ENCODE data around the gene OR4E2.
A peak's percentile ranks its signal among the peaks of the same experiment; 100 is the strongest.

OR4E2 gene

GRCh38 chr14:21642683-21643082, 11.0 kb upstream of the OR4E2 start:
- 0 out of 2 replicates have a peak, but pooled peaks cover 1% of the 10 kb centered on the region for H3K9me3 ChIP-seq (ENCODE audit: low read depth, low read length)
- H3K9ac ChIP-seq (ENCODE audit: insufficient read length), result peak overlapping the region; percentile 91
- peaks cover 39% of the 10 kb centered on the region for H3K36me3 ChIP-seq (ENCODE audit: insufficient read depth, low read length)
- peak overlapping the region; percentile 92 for H3K4me3 ChIP-seq
- TF ChIP-seq FOXP2 (optimal IDR thresholded peaks at IDR 0.05; ENCODE audit: control extremely low read depth, extremely low read length, insufficient read depth) (no peak), POLR2AphosphoS5 (IDR thresholded peaks at IDR 0.05; ENCODE audit: borderline replicate concordance, low read depth, low read length) (peak; percentile 67)
- peak overlapping the region; percentile 88 for H3K27ac ChIP-seq
- no peak for DNase-seq (ENCODE audit: low read depth, low spot score)

- DNase-seq (ENCODE audit: low read depth, low spot score), result no peak
- TF ChIP-seq FOXP2 (optimal IDR thresholded peaks at IDR 0.05; ENCODE audit: control extremely low read depth, extremely low read length, insufficient read depth) (no peak), POLR2AphosphoS5 (IDR thresholded peaks at IDR 0.05; ENCODE audit: borderline replicate concordance, low read depth, low read length) (peak; percentile 21; the same call in 1 of the 2 replicates), EZH2 (IDR thresholded peaks at IDR 0.05) (no peak)
- Histone ChIP-seq H3K9me3 (ENCODE audit: low read depth, low read length) (no peaks in the 10 kb centered on the region), H3K36me3 (ENCODE audit: insufficient read depth, low read length) (peaks cover 46% of the 10 kb centered on the region), H3K27ac (peak overlapping the region; percentile 88), H3K9ac (ENCODE audit: insufficient read length) (peak overlapping the region; percentile 91), H3K4me3 (peak overlapping the region; percentile 92)
Measured at GRCh38 chr14:21643407-21643806, 10.2 kb upstream of the OR4E2 start.

DNA sequence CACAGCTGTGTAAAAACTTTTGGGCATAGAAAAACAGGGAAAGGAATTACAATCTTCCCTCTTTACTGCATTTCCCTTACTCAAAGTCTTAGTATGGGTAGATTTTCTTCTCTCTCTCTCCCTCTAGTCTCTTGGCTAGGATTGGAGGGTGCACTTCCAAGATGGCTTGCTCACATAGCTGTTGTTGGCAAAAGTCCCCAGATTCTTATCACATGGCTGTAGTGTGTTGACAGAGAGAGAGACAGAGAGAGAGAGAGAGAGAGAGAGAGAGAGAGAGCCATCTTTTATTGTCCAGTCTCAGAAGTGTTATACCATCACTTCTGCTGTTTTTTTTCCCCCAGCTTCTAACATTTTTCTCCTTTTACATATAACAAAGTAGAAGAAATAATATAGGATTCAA, 6.3 kb upstream of the OR4E2 start:
- peaks cover 75% of the 10 kb centered on the region for H3K36me3 ChIP-seq (ENCODE audit: insufficient read depth, low read length)
- peak overlapping the region; percentile 51 for H3K4me3 ChIP-seq
- peak overlapping the region; percentile 0 for H3K9ac ChIP-seq (ENCODE audit: insufficient read length)
- TF ChIP-seq EZH2 (IDR thresholded peaks at IDR 0.05) (no peak), POLR2AphosphoS5 (IDR thresholded peaks at IDR 0.05; ENCODE audit: borderline replicate concordance, low read depth, low read length) (no peak), FOXP2 (optimal IDR thresholded peaks at IDR 0.05; ENCODE audit: control extremely low read depth, extremely low read length, insufficient read depth) (no peak)
- no peaks in the 10 kb centered on the region for H3K9me3 ChIP-seq (ENCODE audit: low read depth, low read length)
- H3K27ac ChIP-seq, result peak overlapping the region; percentile 99
- DNase-seq (ENCODE audit: low read depth, low spot score), result no peak

DNA sequence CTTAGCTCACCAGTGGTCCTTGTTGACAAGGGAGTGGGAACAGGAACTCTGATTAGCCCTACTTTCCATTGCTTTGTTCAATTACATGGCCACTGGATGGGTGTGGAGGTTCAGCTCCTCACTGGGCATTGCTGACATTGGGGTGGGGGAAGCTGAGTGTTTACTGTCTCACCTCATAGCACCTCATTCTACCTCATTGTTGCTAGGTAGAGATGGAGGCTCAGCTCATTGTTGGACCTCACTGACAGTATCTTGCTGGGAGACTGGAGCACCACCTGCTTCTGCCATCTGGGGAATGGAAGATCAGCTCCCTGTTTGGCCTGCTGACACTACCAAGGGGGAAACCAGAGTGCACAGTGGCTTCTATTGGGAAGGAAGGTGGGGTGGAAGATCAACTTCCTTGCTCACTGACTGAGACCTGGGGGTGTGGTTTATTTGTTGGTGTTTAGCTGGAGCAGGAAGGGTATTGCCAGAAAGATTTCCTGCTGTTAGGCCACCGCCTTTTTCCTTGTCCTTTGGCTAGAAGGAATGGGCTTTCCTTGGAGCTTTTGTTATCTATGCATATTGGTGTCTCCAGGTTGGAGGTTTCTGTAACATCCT, 1.3 kb upstream of the OR4E2 start:
- Histone ChIP-seq H3K9me3 (ENCODE audit: low read depth, low read length) (no peaks in the 10 kb centered on the region), H3K4me3 (no peak overlapping the region), H3K36me3 (ENCODE audit: insufficient read depth, low read length) (peaks cover 63% of the 10 kb centered on the region), H3K27ac (peak overlapping the region; percentile 99), H3K9ac (ENCODE audit: insufficient read length) (no peak overlapping the region)
- TF ChIP-seq FOXP2 (optimal IDR thresholded peaks at IDR 0.05; ENCODE audit: control extremely low read depth, extremely low read length, insufficient read depth) (no peak), EZH2 (IDR thresholded peaks at IDR 0.05) (no peak), POLR2AphosphoS5 (IDR thresholded peaks at IDR 0.05; ENCODE audit: borderline replicate concordance, low read depth, low read length) (no peak; the same call in none of the 2 replicates)
- no peak for DNase-seq (ENCODE audit: low read depth, low spot score)

DNA sequence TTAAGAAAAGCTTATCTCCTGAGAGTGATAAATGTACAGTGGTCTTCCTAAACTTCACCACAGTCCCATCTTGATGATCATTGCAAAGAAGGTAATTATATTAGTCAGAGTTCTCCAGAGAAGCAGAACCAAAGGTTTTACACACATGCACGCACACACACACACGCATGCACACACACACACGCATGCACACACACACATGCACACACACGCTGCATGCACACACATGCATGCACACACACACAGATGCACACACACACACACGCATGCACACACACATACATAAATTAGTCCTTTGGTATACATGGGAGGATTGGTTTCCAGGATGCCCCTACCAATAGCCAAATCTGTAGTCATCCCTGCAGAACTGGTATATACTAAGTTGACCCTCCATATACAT, 580 bp downstream of the OR4E2 start:
- peak overlapping the region; percentile 47 for H3K9ac ChIP-seq (ENCODE audit: insufficient read length)
- DNase-seq (ENCODE audit: low read depth, low spot score), result no peak
- H3K9me3 ChIP-seq (ENCODE audit: low read depth, low read length), result no peaks in the 10 kb centered on the region
- peak overlapping the region; percentile 53 for H3K4me3 ChIP-seq
- H3K27ac ChIP-seq, result peak overlapping the region; percentile 99
- no peak for TF ChIP-seq POLR2AphosphoS5 (IDR thresholded peaks at IDR 0.05; ENCODE audit: borderline replicate concordance, low read depth, low read length)
- no peak for TF ChIP-seq EZH2 (IDR thresholded peaks at IDR 0.05)
- TF ChIP-seq FOXP2 (optimal IDR thresholded peaks at IDR 0.05; ENCODE audit: control extremely low read depth, extremely low read length, insufficient read depth), result no peak
- peaks cover 58% of the 10 kb centered on the region for H3K36me3 ChIP-seq (ENCODE audit: insufficient read depth, low read length)

DNA sequence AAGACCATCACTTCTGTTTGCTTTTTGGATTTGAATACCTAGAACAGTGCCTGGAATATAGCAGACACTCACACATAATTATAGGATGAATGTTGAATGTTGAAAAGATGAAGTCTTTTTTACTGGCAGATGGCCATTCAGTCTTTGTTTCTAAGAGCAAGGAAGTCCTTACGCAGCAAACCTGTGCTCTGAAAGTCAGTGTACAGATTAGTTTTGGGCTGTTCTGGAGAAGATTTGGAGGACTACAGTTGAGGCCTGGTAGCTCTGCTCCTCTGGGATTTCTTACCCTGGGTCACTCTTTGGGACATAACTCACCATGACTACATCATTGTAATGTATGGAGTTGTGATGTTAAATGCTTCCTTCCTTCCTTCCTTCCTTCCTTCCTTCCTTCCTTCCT, 3.3 kb downstream of the OR4E2 start:
- peak; percentile 79; the same call in 1 of the 2 replicates for TF ChIP-seq POLR2AphosphoS5 (IDR thresholded peaks at IDR 0.05; ENCODE audit: borderline replicate concordance, low read depth, low read length)
- no peak for TF ChIP-seq EZH2 (IDR thresholded peaks at IDR 0.05)
- no peak for TF ChIP-seq FOXP2 (optimal IDR thresholded peaks at IDR 0.05; ENCODE audit: control extremely low read depth, extremely low read length, insufficient read depth)
- 0 out of 2 replicates have a peak overlapping the region, but pooled peaks have one; percentile 4 for H3K4me3 ChIP-seq
- peak overlapping the region; percentile 99 for H3K27ac ChIP-seq
- peak; percentile 98 for DNase-seq (ENCODE audit: low read depth, low spot score)
- peaks cover 59% of the 10 kb centered on the region for H3K36me3 ChIP-seq (ENCODE audit: insufficient read depth, low read length)
- no peaks in the 10 kb centered on the region for H3K9me3 ChIP-seq (ENCODE audit: low read depth, low read length)
- peak overlapping the region; percentile 65 for H3K9ac ChIP-seq (ENCODE audit: insufficient read length)

GRCh38 chr14:21668377-21668776, 14.7 kb downstream of the OR4E2 start:
- Histone ChIP-seq H3K9ac (ENCODE audit: insufficient read length) (no peak overlapping the region), H3K4me3 (no peak overlapping the region), H3K9me3 (ENCODE audit: low read depth, low read length) (peaks cover 4% of the 10 kb centered on the region; the same call in 1 of the 2 replicates), H3K27ac (no peak overlapping the region), H3K36me3 (ENCODE audit: insufficient read depth, low read length) (peaks cover 34% of the 10 kb centered on the region)
- TF ChIP-seq EZH2 (IDR thresholded peaks at IDR 0.05), result no peak
- TF ChIP-seq POLR2AphosphoS5 (IDR thresholded peaks at IDR 0.05; ENCODE audit: borderline replicate concordance, low read depth, low read length), result no peak
- no peak for DNase-seq (ENCODE audit: low read depth, low spot score)

DNA sequence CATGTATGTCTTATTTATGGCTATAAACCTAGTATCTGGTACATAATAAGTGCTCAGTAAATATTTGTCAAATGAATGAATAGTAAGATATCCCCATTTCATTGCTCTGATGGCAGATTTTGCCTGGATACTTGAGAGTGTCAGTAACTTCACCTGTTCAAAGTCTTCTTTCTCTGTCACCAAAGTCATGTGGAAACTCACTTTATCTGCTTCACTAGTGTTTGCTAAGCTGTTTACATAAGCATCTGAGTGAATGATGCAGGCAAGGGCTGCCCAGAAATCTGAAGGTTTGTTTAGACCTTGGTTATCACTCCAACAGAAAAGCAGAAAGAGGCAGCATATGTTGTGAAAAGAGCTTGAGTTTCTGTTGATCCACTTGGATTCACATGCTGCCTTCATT, 15.6 kb downstream of the OR4E2 start:
- Histone ChIP-seq H3K27ac (no peak overlapping the region), H3K4me3 (no peak overlapping the region), H3K9ac (ENCODE audit: insufficient read length) (no peak overlapping the region), H3K36me3 (ENCODE audit: insufficient read depth, low read length) (peaks cover 25% of the 10 kb centered on the region), H3K9me3 (ENCODE audit: low read depth, low read length) (no peaks in the 10 kb centered on the region)
- TF ChIP-seq POLR2AphosphoS5 (IDR thresholded peaks at IDR 0.05; ENCODE audit: borderline replicate concordance, low read depth, low read length) (no peak), EZH2 (IDR thresholded peaks at IDR 0.05) (no peak), FOXP2 (optimal IDR thresholded peaks at IDR 0.05; ENCODE audit: control extremely low read depth, extremely low read length, insufficient read depth) (no peak)
- no peak for DNase-seq (ENCODE audit: low read depth, low spot score)

GRCh38 chr14:21671371-21671770, 17.7 kb downstream of the OR4E2 start:
- H3K27ac ChIP-seq, result no peak overlapping the region; the same call in 1 of the 2 replicates
- DNase-seq (ENCODE audit: low read depth, low spot score), result no peak
- TF ChIP-seq POLR2AphosphoS5 (IDR thresholded peaks at IDR 0.05; ENCODE audit: borderline replicate concordance, low read depth, low read length), result no peak
- TF ChIP-seq FOXP2 (optimal IDR thresholded peaks at IDR 0.05; ENCODE audit: control extremely low read depth, extremely low read length, insufficient read depth), result no peak
- TF ChIP-seq EZH2 (IDR thresholded peaks at IDR 0.05), result no peak
- H3K4me3 ChIP-seq, result no peak overlapping the region
- peaks cover 21% of the 10 kb centered on the region for H3K36me3 ChIP-seq (ENCODE audit: insufficient read depth, low read length)
- no peak overlapping the region for H3K9ac ChIP-seq (ENCODE audit: insufficient read length)
- H3K9me3 ChIP-seq (ENCODE audit: low read depth, low read length), result no peaks in the 10 kb centered on the region

All from SK-N-MC (cell line).